Astrocyte (in vitro differentiated cells and primary cell): Measurements from ENCODE around the gene LRRC4C. TPM values are rescaled to one million over a fixed set of nuclear protein-coding genes. Genes with fewer than 3 reads are reported as not detected.

Source experiments
- DNase-seq: peaks from one replicate; pipeline ENCODE4 v3.0.0-alpha.2; 2010; ENCODE audit warnings: low read depth
- FAIRE-seq: peaks from 2 replicates; lab custom pipeline; 2011; peaks lifted over from hg19 to GRCh38; lab: Jason Lieb, UNC
- H2AFZ ChIP-seq: 2 replicates; pipeline ENCODE4 v1.6.0; 2012; ENCODE audit warnings: low read depth, low read length, inconsistent platforms
- H3K27ac ChIP-seq: 2 replicates; pipeline ENCODE4 v1.5.1; 2011; ENCODE audit warnings: low read depth, low read length, inconsistent platforms
- H3K27me3 ChIP-seq: 2 replicates; pipeline ENCODE4 v1.6.0; 2011; ENCODE audit warnings: low read length, inconsistent platforms; ENCODE audit not compliant: insufficient read depth
- H3K36me3 ChIP-seq: 2 replicates; pipeline ENCODE4 v1.5.1; 2011; ENCODE audit warnings: low read length, inconsistent platforms; ENCODE audit not compliant: insufficient read depth
- H3K4me1 ChIP-seq: 2 replicates; pipeline ENCODE4 v1.5.1; 2011; ENCODE audit warnings: low read length, inconsistent platforms; ENCODE audit not compliant: insufficient read depth
- H3K4me2 ChIP-seq: 2 replicates; pipeline ENCODE4 v1.6.0; 2012; ENCODE audit warnings: low read length, inconsistent platforms
- H3K4me3 ChIP-seq: 2 replicates; pipeline ENCODE4 v1.5.1; 2011; ENCODE audit warnings: low read depth, mild to moderate bottlenecking, low read length, inconsistent platforms; ENCODE audit not compliant: insufficient read depth
- H3K79me2 ChIP-seq: 2 replicates; pipeline ENCODE4 v1.6.0; 2012; ENCODE audit warnings: mild to moderate bottlenecking, low read length, inconsistent platforms; ENCODE audit not compliant: insufficient read depth
- H3K9ac ChIP-seq: 2 replicates; pipeline ENCODE4 v1.6.0; 2012; ENCODE audit warnings: mild to moderate bottlenecking, low read length, inconsistent platforms
- H3K9me3 ChIP-seq: 2 replicates; pipeline ENCODE4 v1.5.1; 2012; ENCODE audit warnings: low read depth, mild to moderate bottlenecking, low read length, inconsistent platforms; ENCODE audit not compliant: insufficient read depth
- H4K20me1 ChIP-seq: 2 replicates; pipeline ENCODE4 v1.6.0; 2012; ENCODE audit warnings: low read length, inconsistent platforms; ENCODE audit not compliant: insufficient read depth
- H3K27ac Mint-ChIP-seq: one replicate; pipeline ENCODE4 v1.8.0; 2021; ENCODE audit warnings: mild to moderate bottlenecking, mixed read lengths; ENCODE audit not compliant: unreplicated experiment
- H3K27me3 Mint-ChIP-seq: one replicate; pipeline ENCODE4 v1.8.0; 2021; ENCODE audit warnings: low read depth, mixed read lengths; ENCODE audit not compliant: unreplicated experiment
- H3K36me3 Mint-ChIP-seq: one replicate; pipeline ENCODE4 v1.8.0; 2021; ENCODE audit warnings: low read depth, mixed read lengths; ENCODE audit not compliant: unreplicated experiment
- H3K4me1 Mint-ChIP-seq: one replicate; pipeline ENCODE4 v1.8.0; 2021; ENCODE audit warnings: low read depth, mixed read lengths; ENCODE audit not compliant: unreplicated experiment
- H3K4me3 Mint-ChIP-seq: one replicate; pipeline ENCODE4 v1.8.0; 2021; ENCODE audit warnings: mild to moderate bottlenecking, moderate library complexity, mixed read lengths; ENCODE audit not compliant: unreplicated experiment
- H3K9me3 Mint-ChIP-seq: one replicate; pipeline ENCODE4 v1.8.0; 2021; ENCODE audit warnings: mild to moderate bottlenecking, mixed read lengths; ENCODE audit not compliant: unreplicated experiment
- EZH2 ChIP-seq: IDR thresholded peaks from 2 replicates; pipeline ENCODE4 v1.6.1; 2012; ENCODE audit warnings: mild to moderate bottlenecking, low read length, inconsistent platforms; ENCODE audit not compliant: insufficient read depth
- total RNA-seq: library from RNA; stranded (reverse); gene quantifications from 2 replicates; pipeline ENCODE4 v1.2.1, GENCODE V29; 2021
- TF ChIP-seq, protein P1 (sequence below): IDR thresholded peaks from 2 replicates; pipeline ENCODE4 v1.5.1; 2011; ENCODE audit warnings: low read depth, mild to moderate bottlenecking, inconsistent platforms, low read length, moderate library complexity; ENCODE audit not compliant: insufficient read depth

The LRRC4C gene
- total RNA-seq, 1 donor from 2014 or later = 9.0 TPM

DNA sequence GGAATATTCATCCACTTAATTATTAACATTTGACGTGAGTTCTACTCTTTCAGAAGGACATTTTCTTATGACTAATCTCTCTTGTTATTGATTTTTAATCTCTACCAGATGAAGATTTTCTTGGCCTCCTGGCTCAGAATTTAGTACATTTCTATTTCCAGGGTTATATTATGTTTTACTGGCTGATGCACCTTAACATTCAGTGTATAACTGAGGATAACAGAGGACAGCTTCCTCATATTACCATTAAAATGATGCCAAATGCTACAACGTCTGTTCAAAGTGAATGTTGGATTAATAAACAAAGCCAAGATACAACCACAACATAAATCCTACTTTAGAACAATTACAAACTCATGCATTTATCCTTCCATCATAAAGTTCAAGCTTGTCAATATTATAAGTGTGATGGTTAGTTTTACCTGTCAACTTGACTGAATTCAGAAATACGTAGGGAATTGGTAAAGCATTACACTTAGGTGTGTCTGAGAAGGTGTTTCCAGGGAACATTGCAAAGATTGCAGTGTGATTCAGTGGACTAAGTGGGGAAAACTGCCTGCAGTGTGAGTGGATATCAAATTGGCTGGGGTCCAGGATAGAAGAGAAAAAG is 485.2 kb downstream of the LRRC4C start:
- Mint-ChIP-seq H3K27me3 (no peaks in the 10 kb centered on the region), H3K4me3 (no peak overlapping the region), H3K36me3 (no peaks in the 10 kb centered on the region), H3K27ac (no peak overlapping the region), H3K9me3 (peaks cover 5% of the 10 kb centered on the region), H3K4me1 (no peaks in the 10 kb centered on the region)
- no peaks in the 10 kb centered on the region for H3K9me3 ChIP-seq
- no peak overlapping the region for H3K4me3 ChIP-seq
- FAIRE-seq = no peak
- no peak overlapping the region for H3K4me2 ChIP-seq
- no peak for DNase-seq
- no peak for TF ChIP-seq EZH2
- TF ChIP-seq, protein P1, sequence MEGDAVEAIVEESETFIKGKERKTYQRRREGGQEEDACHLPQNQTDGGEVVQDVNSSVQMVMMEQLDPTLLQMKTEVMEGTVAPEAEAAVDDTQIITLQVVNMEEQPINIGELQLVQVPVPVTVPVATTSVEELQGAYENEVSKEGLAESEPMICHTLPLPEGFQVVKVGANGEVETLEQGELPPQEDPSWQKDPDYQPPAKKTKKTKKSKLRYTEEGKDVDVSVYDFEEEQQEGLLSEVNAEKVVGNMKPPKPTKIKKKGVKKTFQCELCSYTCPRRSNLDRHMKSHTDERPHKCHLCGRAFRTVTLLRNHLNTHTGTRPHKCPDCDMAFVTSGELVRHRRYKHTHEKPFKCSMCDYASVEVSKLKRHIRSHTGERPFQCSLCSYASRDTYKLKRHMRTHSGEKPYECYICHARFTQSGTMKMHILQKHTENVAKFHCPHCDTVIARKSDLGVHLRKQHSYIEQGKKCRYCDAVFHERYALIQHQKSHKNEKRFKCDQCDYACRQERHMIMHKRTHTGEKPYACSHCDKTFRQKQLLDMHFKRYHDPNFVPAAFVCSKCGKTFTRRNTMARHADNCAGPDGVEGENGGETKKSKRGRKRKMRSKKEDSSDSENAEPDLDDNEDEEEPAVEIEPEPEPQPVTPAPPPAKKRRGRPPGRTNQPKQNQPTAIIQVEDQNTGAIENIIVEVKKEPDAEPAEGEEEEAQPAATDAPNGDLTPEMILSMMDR = no peak
- no peaks in the 10 kb centered on the region for H4K20me1 ChIP-seq
- H3K9ac ChIP-seq = no peak overlapping the region
- no peaks in the 10 kb centered on the region for H3K36me3 ChIP-seq
- no peak overlapping the region for H3K27ac ChIP-seq
- H3K4me1 ChIP-seq = no peaks in the 10 kb centered on the region
- H2AFZ ChIP-seq = no peak overlapping the region
- H3K79me2 ChIP-seq = no peaks in the 10 kb centered on the region
- H3K27me3 ChIP-seq = no peaks in the 10 kb centered on the region

DNA sequence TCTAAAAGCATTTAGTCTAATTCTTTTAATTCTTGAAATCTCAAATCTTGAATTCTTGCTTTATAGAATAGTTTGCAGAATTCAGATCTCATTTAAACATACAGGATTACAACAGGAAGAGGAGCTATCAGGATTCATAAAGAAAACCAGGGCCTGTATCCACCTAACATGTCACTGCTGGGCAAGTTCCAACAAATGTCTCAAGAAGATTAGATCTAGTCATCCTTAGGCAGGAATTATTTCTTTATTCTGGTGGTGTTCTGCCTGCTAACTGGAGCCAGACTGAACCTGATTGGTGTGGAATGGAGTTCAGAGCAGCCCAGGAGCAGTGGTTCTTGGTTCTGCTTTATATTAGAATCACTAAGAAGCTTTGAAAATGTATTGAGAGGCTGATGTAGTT is 500.7 kb downstream of the LRRC4C start:
- no peak overlapping the region for H3K4me3 Mint-ChIP-seq
- no peaks in the 10 kb centered on the region for H3K36me3 Mint-ChIP-seq
- Histone ChIP-seq H3K27me3 (no peaks in the 10 kb centered on the region), H3K27ac (no peak overlapping the region), H3K4me2 (no peak overlapping the region), H3K4me1 (no peaks in the 10 kb centered on the region), H2AFZ (no peak overlapping the region), H3K4me3 (no peak overlapping the region), H3K9ac (no peak overlapping the region), H4K20me1 (no peaks in the 10 kb centered on the region), H3K36me3 (no peaks in the 10 kb centered on the region), H3K9me3 (no peaks in the 10 kb centered on the region), H3K79me2 (no peaks in the 10 kb centered on the region)
- H3K27ac Mint-ChIP-seq = no peak overlapping the region
- TF ChIP-seq, protein P1 = no peak
- TF ChIP-seq EZH2 = no peak
- no peaks in the 10 kb centered on the region for H3K27me3 Mint-ChIP-seq
- FAIRE-seq (no peak), DNase-seq (no peak)
- H3K9me3 Mint-ChIP-seq = no peaks in the 10 kb centered on the region
- no peaks in the 10 kb centered on the region for H3K4me1 Mint-ChIP-seq

GRCh38 chr11:40952479-40952878 is 507.0 kb downstream of the LRRC4C start:
- no peaks in the 10 kb centered on the region for H3K4me1 Mint-ChIP-seq

More at GRCh38 chr11:40952479-40952878, 507.0 kb downstream of the LRRC4C start:
- Mint-ChIP-seq H3K27me3 (no peaks in the 10 kb centered on the region), H3K36me3 (no peaks in the 10 kb centered on the region), H3K4me3 (no peak overlapping the region), H3K9me3 (no peaks in the 10 kb centered on the region), H3K27ac (no peak overlapping the region)
- Histone ChIP-seq H3K4me2 (no peak overlapping the region), H3K79me2 (no peaks in the 10 kb centered on the region), H3K36me3 (no peaks in the 10 kb centered on the region), H3K27ac (no peak overlapping the region), H3K27me3 (no peaks in the 10 kb centered on the region), H3K9ac (no peak overlapping the region), H4K20me1 (no peaks in the 10 kb centered on the region), H3K9me3 (no peaks in the 10 kb centered on the region), H2AFZ (no peak overlapping the region), H3K4me1 (no peaks in the 10 kb centered on the region), H3K4me3 (no peak overlapping the region)
- no peak for FAIRE-seq
- DNase-seq = no peak
- no peak for TF ChIP-seq EZH2
- TF ChIP-seq, protein P1 = no peak
